HepG2 (cell line): ENCODE data around the gene PPP4C.

Source experiments
- ATF3 ChIP-seq: sonication (generic); formaldehyde crosslinking; IDR thresholded peaks from 2 replicates; pipeline ENCODE4 v1.4.0; 2020; ENCODE audit warnings: missing genetic modification reagents
- CREB3 ChIP-seq: sonication (generic); formaldehyde crosslinking; IDR thresholded peaks from 2 replicates; pipeline ENCODE4 v1.5.0; 2020; ENCODE audit warnings: missing genetic modification reagents
- EZH2 ChIP-seq: conservative IDR thresholded peaks from 2 replicates; pipeline ENCODE4 v1.6.1; 2012; ENCODE audit warnings: mild to moderate bottlenecking, low read depth, low read length, moderate library complexity
- GABPA ChIP-seq, 2 experiments: IDR thresholded peaks; 2 replicates each; pipeline ENCODE4 v1.6.1; 2011 to 2016; ENCODE audit warnings: low read depth in 2 of 2, low read length in 1 of 2, missing biosample characterization in 1 of 2, missing genetic modification characterization in 1 of 2
- KDM3A ChIP-seq: IDR thresholded peaks from 2 replicates; pipeline ENCODE4 v1.6.1; 2018; ENCODE audit warnings: low read depth, missing compliant biosample characterization
- U2AF1 ChIP-seq: fragments of 200-400 bp; formaldehyde crosslinking; optimal IDR thresholded peaks from 2 replicates; pipeline ENCODE3; 2017; ENCODE audit warnings: mild to moderate bottlenecking, low read depth, low read length
- ZFYVE20 ChIP-seq: sonication (generic); formaldehyde crosslinking; IDR thresholded peaks from 2 replicates; pipeline ENCODE4 v1.8.0; 2023; ENCODE audit warnings: low read depth, mild to moderate bottlenecking, moderate library complexity, missing genetic modification reagents, borderline replicate concordance
- ZSCAN22 ChIP-seq: sonication (generic); formaldehyde crosslinking; IDR thresholded peaks from 2 replicates; pipeline ENCODE4 v1.4.0; 2020; ENCODE audit warnings: mild to moderate bottlenecking, missing genetic modification reagents
- ZSCAN30 ChIP-seq: sonication (generic); formaldehyde crosslinking; IDR thresholded peaks from 2 replicates; pipeline ENCODE4 v1.5.0; 2020; ENCODE audit warnings: mild to moderate bottlenecking, missing genetic modification reagents

- no peak for TF ChIP-seq KDM3A
- no peak for TF ChIP-seq ATF3
- TF ChIP-seq ZSCAN22 (CRISPR knock-in tag), result no peak
- TF ChIP-seq EZH2, result no peak
- TF ChIP-seq ZSCAN30, result no peak
- TF ChIP-seq GABPA (IDR thresholded peaks at IDR 0.05; ENCODE audit: low read depth, low read length), result no peak
- TF ChIP-seq GABPA (CRISPR knock-in tag; IDR thresholded peaks at IDR 0.05; ENCODE audit: low read depth), result no peak
- no peak for TF ChIP-seq ZFYVE20 (CRISPR knock-in tag)
- TF ChIP-seq U2AF1, result no peak
- no peak for TF ChIP-seq CREB3 (CRISPR knock-in tag)
Measured at GRCh38 chr16:30054451-30054850, 21.3 kb upstream of the PPP4C start.
